T-helper 9 cell (primary cell): Measurements from ENCODE around the gene TPSG1.
"Not testable (repeated sequence)": the region's sequence is repeated elsewhere in the genome, so short reads cannot be mapped to it uniquely, and the experiment has no call there.

Source experiments
- DNase-seq: peaks from one replicate; pipeline ENCODE4 v3.0.0-alpha.2; 2020

The TPSG1 gene

DNA sequence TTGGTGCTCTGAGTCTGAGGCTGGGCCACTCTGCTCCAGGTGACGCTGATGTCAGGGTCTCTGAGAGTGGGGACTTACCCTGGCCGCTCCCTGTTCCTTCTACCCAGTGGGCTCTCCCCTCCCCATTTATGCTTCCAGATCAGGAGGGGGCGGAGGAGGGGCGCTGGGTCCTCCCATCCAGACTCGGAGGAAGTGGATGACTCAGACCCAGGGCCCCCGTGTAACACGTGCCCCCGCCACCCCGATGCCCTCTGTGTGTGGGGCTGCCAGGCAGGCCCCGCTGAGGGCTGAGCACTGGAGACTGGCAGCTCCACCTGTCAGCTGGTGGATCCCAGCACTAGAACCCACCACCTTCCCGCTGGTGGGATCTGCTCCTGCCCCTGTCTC is 5.0 kb upstream of the TPSG1 start, which contains the start of gene TPSB2:
Gene TPSB2 (minus strand): TSS at position 101 of the 387 bp plus-strand sequence. CDS start 233 bp downstream, outside the sequence.
- not testable (repeated sequence) for DNase-seq

DNA sequence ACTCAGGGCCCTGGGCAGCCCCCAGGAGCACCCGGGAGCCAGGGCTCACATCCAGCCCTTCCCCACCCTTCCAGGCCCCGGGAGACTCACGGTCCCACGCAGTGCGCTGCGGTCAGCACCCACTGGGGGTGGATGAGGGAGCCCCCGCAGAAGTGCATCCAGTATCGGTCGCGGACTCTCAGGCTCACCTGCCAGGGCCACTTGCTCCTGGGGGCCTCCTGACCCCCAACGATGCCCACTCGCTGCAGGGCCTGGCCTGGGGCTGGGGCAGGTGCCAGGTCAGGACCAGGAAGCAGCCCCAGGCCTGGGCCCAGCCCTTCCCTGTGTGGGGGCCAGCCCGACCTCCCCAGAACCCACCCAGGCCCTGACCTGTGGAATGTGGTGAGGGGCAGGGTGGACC is 4.4 kb upstream of the TPSG1 start:
- not testable (repeated sequence) for DNase-seq

DNA sequence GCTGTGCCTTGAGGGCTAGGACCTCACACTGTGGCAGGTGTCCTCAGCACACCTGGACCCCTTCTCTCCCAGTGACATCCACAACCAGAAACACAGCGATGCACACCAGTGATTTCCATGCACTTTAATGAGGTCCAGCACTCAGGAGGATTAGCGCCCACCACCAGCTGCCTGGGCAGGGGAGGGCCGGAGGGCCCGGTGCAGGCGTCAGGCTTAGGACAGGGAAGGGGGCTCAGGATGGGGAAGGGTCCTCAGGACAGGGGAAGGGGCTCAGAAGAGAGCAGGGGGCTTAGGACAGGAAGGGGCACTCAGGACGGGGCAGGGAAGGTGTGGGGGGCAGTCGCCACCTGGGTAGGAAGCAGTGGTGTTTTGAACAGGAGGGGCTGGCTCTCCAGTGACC is 3.2 kb upstream of the TPSG1 start:
- DNase-seq: not testable (repeated sequence)

DNA sequence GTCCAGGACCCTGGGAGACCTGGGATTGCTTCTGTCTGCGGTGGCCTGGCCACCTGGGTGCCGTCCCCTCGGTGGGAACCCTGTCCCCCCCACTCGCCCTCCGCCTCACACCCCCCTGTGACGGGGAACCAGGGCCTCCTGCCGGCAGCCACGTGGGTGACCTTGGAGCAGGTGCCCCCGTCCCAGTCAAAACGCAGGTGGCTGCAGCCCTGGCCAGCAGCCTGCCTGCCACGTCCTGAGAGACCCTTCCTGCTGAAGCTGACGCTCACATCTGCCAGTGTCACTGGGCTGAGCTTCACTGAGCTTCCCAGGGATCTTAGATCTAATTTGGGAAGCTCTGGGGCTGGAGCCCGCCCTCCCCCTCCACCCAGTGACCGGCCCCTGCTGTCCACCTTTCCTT is 1.6 kb upstream of the TPSG1 start:
- not testable (repeated sequence) for DNase-seq

DNA sequence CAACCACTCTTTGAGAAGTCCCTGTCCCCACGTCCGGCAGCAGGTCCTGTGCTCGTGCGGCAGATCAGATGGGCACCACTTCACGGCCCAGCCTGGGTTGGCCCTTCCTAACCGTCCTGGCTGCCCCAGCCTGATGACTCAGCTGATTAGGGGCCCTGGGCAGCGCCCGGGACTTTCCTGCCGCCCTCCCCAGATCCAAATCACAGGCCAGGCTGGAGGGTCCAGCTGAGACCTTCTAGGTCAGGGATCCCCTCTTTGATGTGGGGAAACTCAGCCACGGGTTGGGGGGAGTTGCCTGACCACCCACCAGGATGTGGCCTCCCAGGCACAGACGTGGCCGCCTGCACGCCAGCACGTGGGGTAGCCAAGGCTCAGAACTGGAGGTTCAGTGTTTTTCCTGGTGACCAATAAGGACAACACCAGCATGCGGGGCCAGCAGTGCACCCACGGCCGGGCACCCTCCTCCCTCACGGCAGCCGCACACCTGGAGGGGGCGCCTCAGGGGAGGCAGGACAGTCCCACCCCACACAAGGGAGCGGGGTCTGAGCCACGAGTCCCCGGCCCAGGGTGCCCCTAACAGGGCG is 752 bp upstream of the TPSG1 start:
- DNase-seq: not testable (repeated sequence)

DNA sequence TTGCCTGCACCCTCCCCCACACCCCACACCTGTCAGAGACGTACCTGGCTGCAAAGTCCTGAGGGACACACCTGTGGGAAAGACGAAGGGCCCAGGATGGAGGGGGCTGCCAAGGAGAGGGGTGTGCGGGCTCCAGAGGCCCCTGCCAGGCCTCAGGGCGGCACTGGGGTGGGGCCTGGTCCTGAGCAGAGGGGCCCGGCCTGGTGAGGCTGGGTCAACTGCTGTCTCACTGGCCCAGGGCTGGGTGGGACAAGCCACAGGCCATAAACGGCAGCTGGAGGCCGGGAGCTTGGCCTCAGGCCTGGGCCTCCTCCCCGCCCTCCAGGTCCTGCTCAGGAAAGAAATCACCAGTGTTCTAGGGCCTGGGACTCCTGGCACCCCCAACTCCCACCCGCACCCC is 510 bp downstream of the TPSG1 start:
- no peak for DNase-seq

DNA sequence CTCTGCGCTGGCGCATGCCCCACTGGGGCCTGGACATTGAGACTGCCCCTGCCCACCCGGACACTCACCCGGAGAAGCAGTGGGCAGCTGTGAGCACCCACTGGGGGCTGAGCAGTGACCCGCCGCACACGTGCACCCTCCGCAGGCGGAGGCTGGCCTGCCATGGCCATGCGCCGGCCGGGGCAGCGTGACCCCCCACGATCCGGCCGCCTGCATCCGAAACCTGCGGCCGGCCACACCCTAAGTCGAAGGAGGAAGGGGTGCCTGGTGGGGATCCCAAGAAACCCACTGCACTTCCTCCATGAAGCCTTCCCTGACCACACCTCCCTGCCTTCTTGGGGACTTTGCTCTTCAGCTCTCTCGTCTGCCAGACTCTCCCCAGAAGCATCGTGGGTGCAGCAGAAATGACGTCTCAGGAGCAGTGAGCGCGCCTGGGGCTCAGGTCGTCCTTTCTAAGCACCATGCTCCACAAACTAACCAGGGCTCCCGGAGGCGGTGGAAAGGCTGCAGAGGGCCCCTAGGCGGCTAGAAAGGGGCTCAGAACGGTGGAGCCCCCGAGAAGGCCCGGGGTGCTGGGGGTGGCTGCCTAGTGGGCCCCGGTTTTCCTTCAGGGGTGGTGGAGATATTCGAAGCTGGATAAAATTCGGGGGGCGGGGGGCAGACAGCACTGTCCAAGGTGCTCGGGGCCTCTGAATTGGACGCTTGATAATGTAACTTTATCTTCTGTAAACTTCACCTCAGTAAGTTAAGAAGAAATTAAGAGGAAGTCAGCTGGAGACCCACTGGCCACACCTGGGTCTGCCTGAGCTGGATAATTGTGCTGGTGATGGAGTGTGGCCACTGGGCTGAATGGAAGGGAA is 1.5 kb downstream of the TPSG1 start:
- no peak for DNase-seq

DNA sequence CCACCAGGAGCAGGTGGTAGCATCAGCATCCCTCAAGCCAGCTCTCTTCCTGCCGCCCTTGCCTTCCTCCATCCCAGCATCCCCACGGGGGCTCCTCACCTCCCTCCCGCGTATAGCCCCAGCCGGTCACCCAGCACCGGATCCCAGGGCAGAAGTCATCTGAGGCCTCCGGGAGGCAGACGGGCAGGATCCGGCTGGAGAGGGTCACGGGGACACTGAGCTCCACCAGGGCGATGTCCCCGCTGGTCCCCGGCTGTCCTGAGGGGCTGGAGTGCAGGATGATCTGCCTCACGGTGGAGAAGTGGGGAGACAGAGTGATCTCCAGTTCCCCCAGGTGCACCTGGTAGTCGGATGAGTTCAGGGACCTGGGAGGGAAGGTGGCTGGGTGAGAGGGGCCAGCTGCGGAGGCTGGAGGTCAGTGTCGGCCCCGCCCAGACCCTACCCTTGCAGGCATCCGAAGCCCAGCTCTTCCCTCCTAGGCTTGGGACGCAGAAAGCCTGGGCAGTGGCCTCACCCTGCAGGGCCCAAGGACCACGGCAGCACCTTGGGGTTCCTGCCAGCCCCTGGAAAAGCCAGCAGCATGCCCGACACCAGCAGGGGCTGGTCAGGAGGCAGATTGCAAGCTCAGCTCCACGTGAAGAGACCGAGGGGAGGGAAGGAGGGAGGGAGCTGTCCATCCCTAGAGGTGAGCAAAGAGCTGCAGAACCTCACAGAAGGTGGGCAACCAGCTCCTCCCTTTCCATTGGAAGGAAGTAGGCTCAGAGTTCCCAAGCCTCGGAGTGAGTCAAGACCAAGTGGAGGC is 2.3 kb downstream of the TPSG1 start:
- no peak for DNase-seq

DNA sequence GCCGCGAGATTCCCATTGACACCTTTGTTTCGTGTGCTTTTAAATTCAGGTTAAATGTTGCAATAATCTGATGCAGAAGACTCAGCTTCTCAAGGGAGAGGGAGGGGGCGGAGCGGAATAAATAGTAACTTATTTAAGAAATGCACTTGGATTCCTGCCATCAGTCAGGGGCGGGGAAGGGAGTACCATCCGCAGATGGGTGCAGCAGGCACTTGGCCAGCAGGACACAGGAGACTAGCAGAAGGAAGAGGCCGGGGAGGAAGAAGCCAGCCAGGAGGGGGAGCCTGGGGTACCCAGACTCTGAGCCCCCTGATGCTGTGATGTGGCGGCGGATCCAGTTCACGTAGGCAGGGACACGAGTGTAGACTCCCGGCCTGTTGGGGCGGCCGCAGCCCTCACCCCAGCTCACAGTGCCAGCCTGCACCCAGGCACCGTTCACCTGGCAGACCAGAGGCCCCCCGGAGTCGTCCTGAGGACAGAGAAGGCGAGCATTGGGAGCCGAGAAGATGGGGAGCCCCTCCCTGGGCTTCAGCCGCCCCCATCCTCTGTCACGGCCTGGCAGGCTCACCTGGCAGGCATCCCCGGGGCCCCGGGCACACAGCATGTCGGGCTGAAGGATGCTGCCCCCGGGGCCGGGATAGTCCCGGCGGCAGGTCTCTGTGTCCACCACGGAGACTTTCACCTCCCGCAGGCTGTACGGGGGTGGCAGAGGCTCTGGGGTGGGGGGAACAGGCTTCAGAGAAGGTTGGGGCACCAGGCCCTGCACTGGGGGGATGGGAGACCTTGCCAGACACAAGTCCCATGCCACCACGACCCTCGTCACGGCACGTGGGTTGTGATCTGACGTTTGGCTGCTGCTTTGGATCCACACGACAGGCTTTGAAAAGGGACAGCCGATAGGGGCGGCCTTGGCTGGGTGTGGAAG is 3.2 kb downstream of the TPSG1 start:
- no peak for DNase-seq

DNA sequence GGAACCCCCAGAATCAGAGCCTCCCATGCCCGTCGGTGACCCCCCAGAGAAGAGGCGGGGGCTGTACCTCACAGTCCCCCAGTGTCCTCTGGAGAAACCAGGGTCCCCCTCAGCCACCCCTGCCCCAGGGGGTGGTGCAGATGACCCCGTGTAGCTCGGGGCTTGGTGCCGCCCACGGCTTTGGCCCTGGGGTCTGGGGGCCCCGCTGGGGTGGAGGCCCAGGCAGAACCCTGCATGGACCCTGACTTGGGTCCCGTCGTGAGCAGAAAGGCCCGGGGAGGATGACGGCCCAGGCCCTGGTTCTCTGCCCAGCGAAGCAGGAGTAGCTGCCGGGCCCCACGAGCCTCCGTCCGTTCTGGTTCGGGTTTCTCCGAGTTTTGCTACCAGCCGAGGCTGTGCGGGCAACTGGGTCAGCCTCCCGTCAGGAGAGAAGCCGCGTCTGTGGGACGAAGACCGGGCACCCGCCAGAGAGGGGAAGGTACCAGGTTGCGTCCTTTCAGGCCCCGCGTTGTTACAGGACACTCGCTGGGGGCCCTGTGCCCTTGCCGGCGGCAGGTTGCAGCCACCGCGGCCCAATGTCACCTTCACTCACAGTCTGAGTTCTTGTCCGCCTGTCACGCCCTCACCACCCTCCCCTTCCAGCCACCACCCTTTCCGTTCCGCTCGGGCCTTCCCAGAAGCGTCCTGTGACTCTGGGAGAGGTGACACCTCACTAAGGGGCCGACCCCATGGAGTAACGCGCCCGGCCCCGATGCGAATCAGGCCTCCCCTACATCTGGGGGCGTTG is 4.0 kb downstream of the TPSG1 start:
- DNase-seq: no peak

DNA sequence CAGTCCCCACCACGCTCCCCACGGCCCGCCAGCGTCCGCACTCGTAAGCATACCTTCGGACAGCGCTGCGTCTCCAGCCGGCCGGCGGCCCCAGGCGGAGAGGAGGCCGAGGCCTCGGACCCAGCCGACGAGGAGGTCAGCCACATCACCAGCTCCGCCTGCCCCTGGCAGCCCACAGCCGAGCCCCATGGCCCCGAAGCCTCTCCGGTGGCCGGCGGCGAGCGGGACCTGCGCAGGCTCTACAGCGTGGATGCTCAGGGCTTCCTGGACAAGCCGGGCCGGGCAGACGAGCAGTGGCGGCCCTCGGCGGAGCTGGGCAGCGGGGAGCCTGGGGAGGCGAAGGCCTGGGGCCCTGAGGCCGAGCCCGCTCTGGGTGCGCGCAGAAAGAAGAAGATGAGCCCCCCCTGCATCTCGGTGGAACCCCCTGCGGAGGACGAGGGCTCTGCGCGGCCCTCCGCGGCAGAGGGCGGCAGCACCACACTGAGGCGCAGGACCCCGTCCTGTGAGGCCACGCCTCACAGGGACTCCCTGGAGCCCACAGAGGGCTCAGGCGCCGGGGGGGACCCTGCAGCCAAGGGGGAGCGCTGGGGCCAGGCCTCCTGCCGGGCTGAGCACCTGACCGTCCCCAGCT is 4.9 kb downstream of the TPSG1 start:
- no peak for DNase-seq

DNA sequence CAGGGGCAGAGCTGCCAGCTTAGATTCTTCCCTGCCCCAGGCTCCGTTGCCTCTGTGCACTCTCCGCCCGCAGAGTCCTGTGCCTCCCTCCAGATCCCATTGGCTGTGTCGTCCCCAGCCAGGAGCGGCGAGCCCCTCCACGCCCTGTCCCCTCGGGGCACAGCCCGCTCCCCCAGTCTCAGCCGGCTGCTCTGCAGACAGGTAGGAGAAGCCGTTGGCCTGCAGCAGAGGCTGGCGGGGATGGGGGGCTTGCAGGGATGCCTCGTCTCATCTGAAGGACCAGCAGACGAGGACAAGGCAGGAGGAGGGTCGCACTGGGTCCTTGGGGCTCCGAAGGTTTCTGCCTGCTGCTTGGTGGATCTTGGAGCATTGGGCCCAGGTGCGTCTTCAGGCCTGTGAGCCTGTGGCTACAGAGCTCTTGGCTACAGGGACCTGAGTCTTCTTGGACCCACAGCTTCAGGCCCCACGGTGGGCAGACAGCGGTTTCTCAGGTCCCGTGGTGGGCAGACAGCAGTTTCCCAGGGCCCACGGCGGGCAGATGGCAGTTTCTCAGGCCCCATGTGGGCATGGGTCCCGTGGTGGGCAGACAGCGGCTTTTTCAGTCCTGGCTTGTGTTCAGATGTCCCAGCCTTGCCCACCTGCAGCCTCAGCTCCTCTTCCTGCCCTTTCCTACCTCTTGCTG is 6.0 kb downstream of the TPSG1 start:
- no peak for DNase-seq

DNA sequence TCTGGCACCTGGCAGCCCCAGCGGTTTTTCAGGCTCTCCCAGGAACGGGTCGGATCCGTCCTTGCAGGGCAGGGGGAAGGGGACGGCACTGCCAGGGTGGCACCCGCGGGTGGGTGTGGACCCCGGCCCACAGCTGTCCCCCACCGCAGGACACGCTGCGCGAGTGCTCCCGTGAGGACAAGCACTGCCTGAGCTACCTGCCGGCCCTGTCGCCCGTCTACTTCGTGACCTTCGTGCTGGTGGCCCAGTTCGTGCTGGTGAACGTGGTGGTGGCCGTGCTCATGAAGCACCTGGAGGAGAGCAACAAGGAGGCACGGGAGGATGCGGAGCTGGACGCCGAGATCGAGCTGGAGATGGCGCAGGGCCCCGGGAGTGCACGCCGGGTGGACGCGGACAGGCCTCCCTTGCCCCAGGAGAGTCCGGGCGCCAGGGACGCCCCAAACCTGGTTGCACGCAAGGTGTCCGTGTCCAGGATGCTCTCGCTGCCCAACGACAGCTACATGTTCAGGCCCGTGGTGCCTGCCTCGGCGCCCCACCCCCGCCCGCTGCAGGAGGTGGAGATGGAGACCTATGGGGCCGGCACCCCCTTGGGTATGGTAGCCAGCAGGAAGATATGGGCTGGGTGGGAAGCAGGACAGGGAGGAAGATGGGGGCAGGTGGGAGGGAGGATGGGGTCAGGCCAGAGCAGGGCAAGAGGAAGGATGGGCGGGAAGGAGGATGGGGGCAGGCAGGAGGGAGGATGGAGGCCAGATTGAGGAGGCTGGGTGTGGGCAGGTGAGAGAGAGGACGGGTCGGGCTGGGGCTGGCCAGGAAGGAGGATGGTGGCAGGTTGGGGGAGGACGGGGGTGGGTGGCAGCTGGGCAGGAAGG is 6.8 kb downstream of the TPSG1 start:
- no peak for DNase-seq

DNA sequence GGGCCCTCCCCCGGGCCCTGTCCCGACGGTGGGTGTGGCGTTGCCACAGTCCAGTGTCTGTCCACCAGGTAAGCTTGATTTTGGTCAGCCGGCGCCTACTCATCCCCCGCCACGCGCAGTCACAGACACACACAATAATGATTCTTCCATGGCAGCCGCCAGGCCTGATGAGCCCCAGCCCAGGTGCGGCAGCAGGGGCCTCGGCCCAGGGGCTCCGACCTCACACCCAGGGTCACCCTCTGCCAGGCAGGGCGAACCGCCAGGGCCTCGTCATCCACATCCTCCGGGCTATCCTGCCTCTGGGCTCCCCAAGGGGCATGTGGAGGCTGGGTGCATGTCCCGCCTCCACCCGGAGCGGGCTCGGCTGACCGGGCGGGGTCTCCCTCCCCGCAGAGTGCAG is 7.5 kb downstream of the TPSG1 start:
- DNase-seq: no peak

DNA sequence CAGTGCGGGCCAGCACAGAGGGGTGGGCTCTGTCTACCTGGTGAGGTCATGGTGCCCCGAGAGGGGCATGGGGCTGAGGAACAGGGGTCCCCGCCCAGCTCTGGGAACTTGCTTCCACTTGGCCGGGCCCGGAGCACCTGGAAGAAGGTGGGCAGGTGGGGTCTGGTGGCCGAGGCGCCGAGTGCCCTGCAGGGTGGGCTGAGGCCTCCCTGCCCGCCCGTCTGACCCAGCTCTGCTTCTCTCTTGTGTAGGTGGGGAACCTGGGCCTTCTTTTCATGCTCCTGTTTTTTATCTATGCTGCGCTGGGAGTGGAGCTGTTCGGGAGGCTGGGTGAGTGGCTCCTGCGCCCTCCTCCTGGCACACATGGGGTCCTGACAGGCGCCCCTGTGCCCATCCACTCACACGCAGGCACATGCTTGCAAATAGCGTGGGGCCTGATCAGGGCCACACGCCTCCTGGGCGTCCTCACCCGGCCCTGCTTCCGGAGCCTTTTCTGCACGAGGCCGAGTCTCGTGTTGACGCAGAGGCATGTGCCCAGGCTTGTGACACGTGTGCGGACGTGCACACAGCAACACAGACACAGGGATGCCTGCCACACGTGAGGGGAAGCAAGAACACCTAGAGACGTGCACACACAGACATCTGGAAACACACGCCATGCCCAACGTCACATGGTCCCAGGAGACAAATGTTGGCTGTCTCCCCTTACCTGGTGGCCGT is 8.2 kb downstream of the TPSG1 start:
- DNase-seq: no peak

DNA sequence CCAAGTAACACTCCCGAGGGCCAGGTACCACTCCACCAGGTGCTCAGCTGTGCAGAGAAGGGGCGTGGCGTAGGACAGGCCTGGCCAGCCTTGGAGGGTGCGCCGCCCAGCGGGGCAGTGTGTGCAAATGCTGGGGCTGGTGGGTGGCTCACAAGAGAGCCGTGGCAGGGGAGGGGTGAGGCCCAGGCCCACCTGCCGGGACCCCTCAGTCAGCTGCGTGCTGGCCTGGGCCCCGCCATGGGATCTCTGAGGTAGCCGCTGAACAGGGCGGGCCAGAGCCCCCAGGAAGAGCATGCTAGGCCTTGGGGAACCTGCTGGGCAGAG is 8.8 kb downstream of the TPSG1 start:
- no peak for DNase-seq

DNA sequence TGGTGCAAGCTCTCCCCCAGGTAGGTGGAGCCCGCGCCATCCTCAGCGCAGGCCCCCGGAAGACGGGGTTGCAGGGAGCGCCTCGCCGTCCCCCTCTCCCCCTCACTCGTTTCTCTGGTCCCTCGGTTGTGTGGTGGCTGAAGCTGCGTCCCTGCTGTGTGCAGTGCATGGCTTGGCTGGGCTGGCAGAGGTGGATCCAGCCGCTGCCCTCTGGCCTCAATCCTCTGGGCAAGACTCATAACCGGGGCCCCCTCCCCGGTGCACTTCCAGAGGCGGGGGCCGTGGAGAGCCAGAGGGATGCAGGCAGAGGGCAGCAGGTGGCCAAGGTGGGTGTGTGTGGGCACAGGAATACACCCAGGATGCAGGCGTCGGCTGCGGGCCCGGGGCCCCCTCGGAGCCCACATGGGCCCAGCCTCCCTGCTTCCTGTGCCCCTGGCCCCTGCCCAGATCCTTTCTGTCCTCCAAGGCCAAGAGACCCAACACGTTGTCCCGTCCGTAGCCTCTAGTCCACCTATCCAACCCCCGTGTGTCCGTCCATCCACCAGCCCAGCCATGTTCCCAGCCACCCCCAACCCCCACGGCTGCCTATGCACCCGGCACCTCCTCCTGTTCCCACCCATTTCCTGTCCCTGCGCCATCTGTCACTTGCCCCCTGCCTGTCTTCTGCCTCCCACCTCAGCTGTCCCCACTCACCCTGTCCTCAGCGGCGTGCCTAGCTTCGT is 9.3 kb downstream of the TPSG1 start:
- no peak for DNase-seq

DNA sequence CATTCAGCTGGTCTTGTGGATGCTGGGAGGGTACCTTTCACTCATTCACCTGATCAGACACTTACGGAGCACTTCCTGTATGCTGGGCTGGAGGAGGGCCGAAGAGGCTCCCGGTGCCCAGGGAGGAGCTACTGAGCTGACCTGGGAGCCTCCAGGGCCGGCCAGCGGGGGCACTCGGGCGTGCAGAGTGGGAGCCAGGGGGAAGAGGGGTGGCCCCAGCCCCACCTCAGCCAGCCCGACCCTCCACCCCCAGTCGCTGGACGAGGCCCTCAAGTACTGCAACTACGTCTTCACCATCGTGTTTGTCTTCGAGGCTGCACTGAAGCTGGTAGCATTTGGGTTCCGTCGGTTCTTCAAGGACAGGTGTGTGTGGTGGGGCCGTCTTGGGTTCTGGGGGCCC is 10.3 kb downstream of the TPSG1 start:
- no peak for DNase-seq
